OCI-LY7 (cell line): ENCODE data around the gene TMC5. TPM values are rescaled to one million over a fixed set of nuclear protein-coding genes. Genes with fewer than 3 reads are reported as not detected.

ENCODE experiments used
- BruUV-seq: library from RNA; stranded (reverse); fragments of 400-500 nt; replicated peaks from 2 replicates; lab custom pipeline; 2021; lab: Mats Ljungman, UMichigan
- CTCF ChIA-PET: fragments of 300-600 bp; sonication (Branson Sonifier 250); formaldehyde crosslinking; loops from one replicate; lab custom pipeline; 2022; ENCODE audit warnings: antibody characterized with exemption; ENCODE audit not compliant: unreplicated experiment; lab: Charles Lee
- POLR2A ChIA-PET: fragments of 300-600 bp; sonication (Branson Sonifier 250); formaldehyde crosslinking; loops from one replicate; lab custom pipeline; 2022; ENCODE audit warnings: antibody characterized with exemption; lab: Charles Lee
- DNase-seq: peaks from one replicate; pipeline ENCODE4 v3.0.0-alpha.2; 2015; ENCODE audit warnings: low spot score
- H2AFZ ChIP-seq: fragments of 200-600 bp; sonication (generic), shearing (Covaris generic); 2 replicates; pipeline ENCODE4 v1.6.1; 2014; ENCODE audit warnings: mild to moderate bottlenecking, antibody characterized with exemption, low read length, moderate library complexity
- H3K27ac ChIP-seq: fragments of 200-600 bp; sonication (generic); 2 replicates; pipeline ENCODE4 v1.5.1; 2014; ENCODE audit warnings: mixed run types, low read depth, mild to moderate bottlenecking, moderate library complexity, low read length, inconsistent platforms; ENCODE audit not compliant: poor library complexity, severe bottlenecking
- H3K36me3 ChIP-seq: fragments of 200-600 bp; sonication (generic); 2 replicates; pipeline ENCODE4 v1.6.1; 2014; ENCODE audit warnings: mild to moderate bottlenecking, antibody characterized with exemption, low read length, moderate library complexity, mixed read lengths; ENCODE audit not compliant: insufficient read depth
- H3K4me1 ChIP-seq: fragments of 200-600 bp; sonication (generic); 2 replicates; pipeline ENCODE4 v1.5.1; 2014; ENCODE audit warnings: mild to moderate bottlenecking, low read length; ENCODE audit not compliant: insufficient read depth, poor library complexity, severe bottlenecking
- H3K4me2 ChIP-seq: fragments of 200-600 bp; sonication (generic); 2 replicates; pipeline ENCODE4 v1.6.1; 2014; ENCODE audit warnings: mild to moderate bottlenecking, low read length
- H3K4me3 ChIP-seq: fragments of 200-600 bp; sonication (generic); 2 replicates; pipeline ENCODE4 v1.5.1; 2014; ENCODE audit warnings: mild to moderate bottlenecking, low read depth, low read length; ENCODE audit not compliant: poor library complexity, severe bottlenecking
- H3K79me2 ChIP-seq: fragments of 200-600 bp; sonication (generic); 2 replicates; pipeline ENCODE4 v1.6.1; 2016; ENCODE audit warnings: low read depth, mild to moderate bottlenecking, low read length, moderate library complexity, mixed read lengths; ENCODE audit not compliant: insufficient read depth
- H3K9me2 ChIP-seq: fragments of 200-600 bp; sonication (generic); 2 replicates; pipeline ENCODE4 v1.6.1; 2016; ENCODE audit warnings: mild to moderate bottlenecking, low read length, mixed read lengths; ENCODE audit not compliant: insufficient read depth
- H3K9me3 ChIP-seq: fragments of 200-600 bp; sonication (generic); 2 replicates; pipeline ENCODE4 v1.6.1; 2014; ENCODE audit warnings: mild to moderate bottlenecking, mixed run types, low read length, mixed read lengths
- H4K20me1 ChIP-seq: fragments of 200-600 bp; sonication (generic); 2 replicates; pipeline ENCODE4 v1.6.1; 2014; ENCODE audit warnings: mild to moderate bottlenecking, antibody characterized with exemption, low read length, moderate library complexity, mixed read lengths; ENCODE audit not compliant: insufficient read depth
- EZH2phosphoT487 ChIP-seq: fragments of 200-600 bp; sonication (generic); IDR thresholded peaks from 2 replicates; pipeline ENCODE4 v1.6.1; 2018; ENCODE audit warnings: low read depth, borderline replicate concordance, mild to moderate bottlenecking, mixed run types, antibody characterized with exemption, low read length, moderate library complexity, mixed read lengths
- intact Hi-C: fragments of 100-400 bp; cut with micrococcal nuclease; formaldehyde crosslinking; loops from one replicate; pipeline ENCODE4 v1.10.0; 2022; ENCODE audit not compliant: unreplicated experiment
- total RNA-seq, 2 experiments: library from RNA; depleted of rRNA in 1 of 2; stranded (reverse); fragments of >200 nt in 1 of 2; shearing (Covaris generic) in 1 of 2; gene quantifications; 2 replicates each; pipeline ENCODE4 v1.2.3, GENCODE V29; 2014 to 2022
- TF ChIP-seq, protein P1 (sequence below): fragments of 200-600 bp; sonication (generic); conservative IDR thresholded peaks from 2 replicates; pipeline ENCODE4 v1.5.1; 2014; ENCODE audit warnings: mild to moderate bottlenecking, antibody characterized with exemption, low read length, moderate library complexity, mixed read lengths

Gene TMC5
- total RNA-seq, 2 experiments from 2014 or later, result not detected

DNA sequence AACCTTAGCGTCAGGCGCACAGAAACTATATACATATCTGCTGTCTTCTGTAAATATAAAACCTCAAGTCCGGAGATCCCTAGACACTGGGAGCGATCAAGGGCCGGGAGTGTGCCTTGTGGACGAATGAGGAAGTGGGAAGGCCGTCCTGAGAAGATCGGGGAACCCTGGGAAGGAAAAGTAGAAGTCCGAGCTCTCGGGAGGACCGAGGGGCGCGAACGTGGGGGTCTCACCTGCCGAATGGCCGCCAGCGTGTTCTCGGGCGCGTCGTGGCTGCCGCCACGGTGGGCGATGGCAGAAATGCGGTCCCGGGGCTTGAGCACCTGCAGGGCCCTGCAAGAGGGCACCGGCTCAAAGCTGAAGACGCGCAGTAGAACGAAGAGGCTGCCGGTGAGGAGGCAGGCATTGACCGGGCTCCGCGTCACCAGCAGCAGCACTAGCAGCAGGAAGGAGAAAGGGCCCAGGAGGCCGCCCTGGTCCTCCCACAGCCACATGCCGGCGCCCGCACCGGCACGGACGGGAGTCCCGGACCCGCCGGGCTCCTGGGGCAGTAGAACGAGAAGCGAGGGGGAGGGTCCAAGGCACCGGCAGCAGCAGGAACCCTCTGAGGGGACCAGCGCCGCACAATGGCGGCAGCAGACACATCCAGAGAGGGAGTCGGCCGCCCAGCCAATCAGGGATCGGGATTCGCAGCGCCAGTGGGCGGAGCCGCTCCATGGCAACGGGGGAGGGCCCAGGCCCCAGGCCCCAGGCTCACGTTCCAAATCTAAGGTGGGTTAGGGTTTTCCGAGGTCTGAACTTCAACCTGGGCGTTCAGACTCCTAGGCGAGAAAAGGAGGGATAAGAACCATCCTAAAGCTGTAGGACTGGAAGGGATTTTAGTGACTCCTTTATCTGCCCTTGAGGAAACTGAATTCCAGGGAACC lies 104.1 kb downstream of the TMC5 start, which contains the start of gene GDE1:
Gene GDE1, minus strand, starts transcription at position 628 of the 926 bp plus-strand sequence. Its CDS starts 134 bp downstream, at position 494.
- POLR2A ChIA-PET, result no interaction called here
- no peaks in the 10 kb centered on the region; the same call in 1 of the 2 replicates for H4K20me1 ChIP-seq
- peak; percentile 94 for DNase-seq
- peaks cover 16% of the 10 kb centered on the region for H3K36me3 ChIP-seq
- CTCF ChIA-PET, result no interaction called here
- H3K4me3 ChIP-seq, result peak within 1 kb of the TSS; percentile 83
- peak within 1 kb of the TSS; percentile 86 for H3K4me2 ChIP-seq
- peaks cover 52% of the 10 kb centered on the region for H3K4me1 ChIP-seq
- peak within 1 kb of the TSS; percentile 81 for H2AFZ ChIP-seq
- peaks cover 66% of the 10 kb centered on the region for H3K79me2 ChIP-seq
- no peaks in the 10 kb centered on the region for H3K9me2 ChIP-seq
- peak within 1 kb of the TSS; percentile 70 for H3K27ac ChIP-seq
- no peaks in the 10 kb centered on the region for H3K9me3 ChIP-seq
- intact Hi-C loops, result loop anchor here (2.0 to 5.0 kb wide), 3 partner anchors 33 to 454 kb away; partner anchors contain the start of genes COQ7 and VPS35L
- no TSS peak for BruUV-seq
- TF ChIP-seq, protein P1, sequence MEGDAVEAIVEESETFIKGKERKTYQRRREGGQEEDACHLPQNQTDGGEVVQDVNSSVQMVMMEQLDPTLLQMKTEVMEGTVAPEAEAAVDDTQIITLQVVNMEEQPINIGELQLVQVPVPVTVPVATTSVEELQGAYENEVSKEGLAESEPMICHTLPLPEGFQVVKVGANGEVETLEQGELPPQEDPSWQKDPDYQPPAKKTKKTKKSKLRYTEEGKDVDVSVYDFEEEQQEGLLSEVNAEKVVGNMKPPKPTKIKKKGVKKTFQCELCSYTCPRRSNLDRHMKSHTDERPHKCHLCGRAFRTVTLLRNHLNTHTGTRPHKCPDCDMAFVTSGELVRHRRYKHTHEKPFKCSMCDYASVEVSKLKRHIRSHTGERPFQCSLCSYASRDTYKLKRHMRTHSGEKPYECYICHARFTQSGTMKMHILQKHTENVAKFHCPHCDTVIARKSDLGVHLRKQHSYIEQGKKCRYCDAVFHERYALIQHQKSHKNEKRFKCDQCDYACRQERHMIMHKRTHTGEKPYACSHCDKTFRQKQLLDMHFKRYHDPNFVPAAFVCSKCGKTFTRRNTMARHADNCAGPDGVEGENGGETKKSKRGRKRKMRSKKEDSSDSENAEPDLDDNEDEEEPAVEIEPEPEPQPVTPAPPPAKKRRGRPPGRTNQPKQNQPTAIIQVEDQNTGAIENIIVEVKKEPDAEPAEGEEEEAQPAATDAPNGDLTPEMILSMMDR, result peak; percentile 62
- TF ChIP-seq EZH2phosphoT487, result no peak

DNA sequence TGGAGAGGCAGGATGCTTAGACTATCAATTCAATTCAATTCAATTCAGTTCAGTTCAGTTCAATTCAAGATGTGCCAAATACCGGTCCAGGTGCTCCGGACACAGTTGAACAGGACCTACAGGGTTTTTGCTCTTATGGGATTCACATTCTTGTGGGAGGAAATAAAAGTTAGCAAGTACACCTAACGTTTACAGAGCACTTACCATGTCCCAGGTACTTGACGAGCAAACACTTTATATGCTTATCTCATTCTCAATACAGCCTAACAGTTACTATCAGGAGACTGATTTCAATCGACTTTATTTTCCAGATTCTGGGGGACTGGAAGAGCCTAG lies 104.7 kb downstream of the TMC5 start:
- peak; percentile 18 for DNase-seq
- H2AFZ ChIP-seq, result peak overlapping the region; percentile 81
- H3K36me3 ChIP-seq, result peaks cover 16% of the 10 kb centered on the region; the same call in 1 of the 2 replicates
- intact Hi-C loops, result loop anchor here (2.0 to 5.0 kb wide), 3 partner anchors 32 to 455 kb away; partner anchors contain the start of genes COQ7 and VPS35L
- H3K9me3 ChIP-seq, result no peaks in the 10 kb centered on the region
- H3K79me2 ChIP-seq, result peaks cover 73% of the 10 kb centered on the region
- ChIA-PET POLR2A (no interaction called here), CTCF (no interaction called here)
- H3K9me2 ChIP-seq, result no peaks in the 10 kb centered on the region
- peak overlapping the region; percentile 86 for H3K4me2 ChIP-seq
- H3K4me3 ChIP-seq, result peak overlapping the region; percentile 83
- peak overlapping the region; percentile 70 for H3K27ac ChIP-seq
- no peaks in the 10 kb centered on the region; the same call in 1 of the 2 replicates for H4K20me1 ChIP-seq
- TF ChIP-seq, protein P1, result no peak
- TF ChIP-seq EZH2phosphoT487, result no peak
- no TSS peak for BruUV-seq
- H3K4me1 ChIP-seq, result peaks cover 54% of the 10 kb centered on the region
